Activated CD4-positive, alpha-beta T cell treated with anti-CD3 and anti-CD28 coated beads, Interleukin-2, amount 50 U/mL, for 48 hours (primary cell): ENCODE results near the gene BCL3.
A peak's percentile ranks its signal among the peaks of the same experiment; 100 is the strongest.

ENCODE experiments used
- DNase-seq, 2 experiments: peaks; one replicate each; pipeline ENCODE4 v3.0.0-alpha.2; 2020

Gene BCL3

DNA sequence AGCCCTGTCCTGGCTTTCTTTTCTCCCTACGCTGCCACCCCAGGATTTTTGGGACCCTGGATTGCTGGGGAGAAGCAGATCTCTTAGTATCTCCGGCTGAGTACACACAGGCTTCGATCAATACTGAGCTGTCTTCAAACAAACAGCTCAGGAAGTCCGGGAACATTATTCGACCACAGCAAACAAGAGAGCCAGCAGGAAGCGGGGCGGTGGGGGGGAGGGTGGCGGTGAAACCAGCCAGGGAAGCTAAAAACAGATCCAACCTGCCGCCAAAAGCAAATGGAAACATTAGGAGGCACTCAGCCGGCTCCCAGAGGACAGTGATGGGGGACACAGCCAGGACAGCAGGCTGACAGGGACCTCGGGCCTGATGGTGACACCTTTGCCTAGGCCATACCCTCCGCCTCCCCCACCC is 48.2 kb downstream of the BCL3 start:
- peak in 1 of 2 experiments; percentile 16 for DNase-seq

DNA sequence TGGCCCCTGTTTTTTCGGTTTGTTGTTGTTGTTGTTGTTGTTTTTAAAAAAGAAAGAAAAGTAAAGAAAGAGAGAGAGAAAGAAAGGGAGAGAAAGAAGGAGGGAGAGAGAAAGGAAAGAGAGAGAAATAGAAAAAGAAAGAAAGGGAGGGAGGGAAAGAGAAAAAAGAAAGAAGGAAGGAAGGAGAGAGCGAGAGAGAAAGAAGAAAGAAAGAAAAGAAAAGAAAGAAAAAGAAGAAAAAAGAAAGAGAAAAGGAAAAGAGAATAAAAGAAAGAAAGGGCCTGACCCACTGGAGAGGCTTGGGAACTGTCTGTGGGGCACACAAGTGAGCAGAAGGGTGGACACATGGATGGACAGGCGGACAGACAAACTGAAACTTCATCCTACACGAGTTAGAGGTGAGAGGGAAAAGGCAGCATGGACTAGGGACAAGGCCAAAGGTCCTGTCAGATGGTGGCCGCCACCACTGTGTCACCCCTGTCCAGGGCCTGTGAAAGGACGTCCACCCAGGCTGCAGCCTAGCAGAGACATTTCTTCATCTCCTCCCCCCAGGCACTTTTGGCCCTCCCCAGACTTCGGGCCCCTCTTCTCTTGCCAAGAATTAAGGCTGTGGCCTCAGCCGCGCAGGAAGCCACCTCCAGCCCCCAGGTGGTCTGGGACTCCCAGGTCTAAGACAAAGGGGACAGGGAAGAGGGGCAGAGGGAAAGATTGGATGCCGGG is 51.3 kb downstream of the BCL3 start:
- DNase-seq = no peak

DNA sequence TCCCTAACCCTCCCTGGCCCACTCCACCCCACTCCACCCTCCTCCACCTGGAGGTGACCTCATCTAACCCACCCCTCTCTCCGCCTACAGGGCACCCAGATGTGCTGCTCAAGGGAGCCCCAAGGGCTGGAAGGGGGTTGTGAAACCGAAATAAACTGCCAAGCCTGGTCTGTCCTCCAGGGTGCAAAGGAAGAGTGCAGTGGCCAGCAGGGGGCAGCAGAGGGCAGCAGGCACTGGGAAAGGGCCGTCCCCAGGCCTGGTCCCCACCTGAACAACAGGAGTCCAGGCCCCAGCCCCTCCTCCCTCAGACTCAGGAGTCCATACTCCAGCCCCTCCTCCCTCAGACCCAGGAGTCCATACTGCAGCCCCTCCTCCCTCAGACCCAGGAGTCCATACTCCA is 52.0 kb downstream of the BCL3 start:
- DNase-seq = peak; percentile 89 to 90

DNA sequence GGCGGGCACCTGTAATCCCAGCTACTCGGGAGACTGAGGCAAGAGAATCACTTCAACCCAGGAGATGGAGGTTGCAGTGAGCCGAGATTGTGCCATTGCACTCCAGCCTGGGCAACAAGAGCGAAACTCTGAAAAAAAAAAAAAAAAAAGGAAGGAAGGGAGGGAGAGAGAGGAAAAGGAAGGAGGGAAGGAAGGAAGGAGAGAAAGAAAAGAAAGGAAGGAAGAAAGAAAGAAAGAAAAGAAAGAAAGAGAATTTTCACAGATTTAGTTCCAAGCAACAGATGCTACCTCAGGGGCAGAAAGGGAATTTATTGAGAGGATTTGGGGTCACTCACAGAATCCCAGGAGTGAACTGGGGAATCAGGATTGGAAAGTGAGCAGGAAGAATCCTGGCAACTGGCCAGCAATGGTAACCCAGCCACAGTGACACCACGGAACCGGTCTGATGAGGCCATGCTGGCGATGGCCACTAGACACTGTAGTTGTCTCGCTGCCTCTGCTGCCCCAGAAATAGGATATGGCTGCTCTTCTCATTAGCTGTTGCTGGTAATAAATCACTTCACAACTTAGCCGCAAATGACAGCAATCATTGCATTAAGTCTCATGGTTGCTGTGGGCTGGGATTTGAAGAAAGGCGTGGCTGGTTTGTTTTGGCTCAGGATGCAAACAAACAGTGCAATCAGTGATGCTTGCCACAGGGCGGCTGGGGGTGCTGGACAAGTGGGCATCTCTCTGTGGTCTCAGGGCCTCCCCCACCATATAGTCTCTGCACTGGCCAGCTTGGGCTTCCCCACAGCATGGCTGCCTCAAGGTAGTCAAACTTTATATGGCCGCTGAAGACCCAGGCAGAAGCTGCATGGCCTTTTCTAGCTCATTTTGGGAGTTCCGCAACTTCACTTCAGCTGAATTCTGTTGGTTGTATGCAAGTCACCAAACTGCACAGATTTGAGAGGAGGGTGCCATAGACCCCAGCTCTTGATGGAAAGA is 55.2 kb downstream of the BCL3 start:
- no peak for DNase-seq

DNA sequence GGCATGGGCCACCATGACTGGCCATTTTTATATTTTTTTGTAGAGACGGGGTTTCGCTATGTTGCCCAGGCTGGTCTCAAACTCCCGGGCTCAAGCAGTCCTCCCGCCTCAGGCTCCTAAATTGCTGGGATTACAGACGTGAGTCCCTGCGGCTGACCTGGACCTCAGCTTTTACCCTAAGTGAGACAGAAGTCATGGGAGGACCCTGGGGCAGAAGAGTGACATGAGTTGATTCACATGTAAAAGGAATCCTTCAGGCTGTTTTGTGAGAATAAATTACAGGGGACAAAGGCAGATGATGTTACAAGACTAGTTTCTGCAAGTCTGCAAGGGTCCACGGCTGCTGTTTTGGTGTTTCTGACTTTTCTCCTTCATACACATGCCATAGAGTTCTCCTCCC is 57.8 kb downstream of the BCL3 start:
- no peak for DNase-seq

DNA sequence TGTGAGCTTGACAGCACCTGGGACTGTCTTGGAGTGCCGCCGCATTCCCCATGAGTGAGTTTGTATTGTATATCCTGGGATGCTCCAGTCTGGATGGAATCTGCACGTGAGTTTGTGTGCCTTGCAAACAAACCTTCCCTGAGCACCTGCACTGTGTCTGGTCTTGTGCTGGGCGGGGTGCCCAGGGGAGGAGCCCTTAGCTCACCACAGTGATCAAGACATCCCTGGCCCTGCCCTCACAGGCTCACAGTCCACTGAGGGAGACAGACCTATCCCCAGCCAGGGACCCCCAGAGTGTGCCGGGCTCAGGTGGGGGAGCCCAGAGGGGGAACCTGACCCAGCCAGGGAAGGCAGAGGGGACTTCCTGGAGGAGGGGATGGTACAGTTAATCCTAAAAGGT is 58.7 kb downstream of the BCL3 start:
- no peak for DNase-seq

DNA sequence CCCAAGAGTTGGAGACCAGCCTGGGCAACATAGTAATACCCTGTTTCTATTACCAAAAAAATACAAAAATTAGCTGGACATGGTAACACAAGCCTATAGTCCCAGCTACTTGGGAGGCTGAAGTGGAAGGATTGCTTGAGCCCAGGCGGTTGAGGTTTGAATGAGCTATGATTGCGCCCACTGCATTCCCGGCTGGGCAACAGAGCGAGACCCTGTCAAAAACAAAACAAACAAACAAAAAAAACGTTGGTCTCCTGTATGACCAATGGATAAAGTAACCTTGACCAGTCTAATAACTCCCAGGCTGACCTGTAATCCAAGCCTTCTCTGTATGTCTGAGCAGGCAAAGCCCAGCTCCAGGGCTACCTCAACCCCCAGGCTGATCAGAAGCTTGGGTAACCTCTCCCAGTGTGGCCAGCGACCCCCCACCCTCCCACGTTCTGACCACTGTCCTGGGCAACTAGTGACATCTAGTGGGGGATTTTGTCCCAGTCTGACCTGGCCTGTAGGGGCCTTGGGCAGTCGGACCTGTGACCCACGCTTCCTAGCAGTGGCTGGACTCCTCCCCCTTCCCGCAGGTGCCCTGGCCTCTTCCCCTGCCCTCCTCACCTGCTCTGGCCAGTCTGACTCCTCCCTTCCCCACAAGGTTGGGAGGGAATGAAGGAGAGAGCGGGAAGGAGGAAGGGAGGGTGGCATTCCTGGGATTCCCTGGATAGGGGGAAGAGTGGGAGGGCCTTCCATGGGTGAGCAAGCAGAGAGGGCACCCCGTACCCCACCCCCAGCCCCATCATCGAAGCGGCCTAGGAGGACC is 59.3 kb downstream of the BCL3 start:
- no peak for DNase-seq

DNA sequence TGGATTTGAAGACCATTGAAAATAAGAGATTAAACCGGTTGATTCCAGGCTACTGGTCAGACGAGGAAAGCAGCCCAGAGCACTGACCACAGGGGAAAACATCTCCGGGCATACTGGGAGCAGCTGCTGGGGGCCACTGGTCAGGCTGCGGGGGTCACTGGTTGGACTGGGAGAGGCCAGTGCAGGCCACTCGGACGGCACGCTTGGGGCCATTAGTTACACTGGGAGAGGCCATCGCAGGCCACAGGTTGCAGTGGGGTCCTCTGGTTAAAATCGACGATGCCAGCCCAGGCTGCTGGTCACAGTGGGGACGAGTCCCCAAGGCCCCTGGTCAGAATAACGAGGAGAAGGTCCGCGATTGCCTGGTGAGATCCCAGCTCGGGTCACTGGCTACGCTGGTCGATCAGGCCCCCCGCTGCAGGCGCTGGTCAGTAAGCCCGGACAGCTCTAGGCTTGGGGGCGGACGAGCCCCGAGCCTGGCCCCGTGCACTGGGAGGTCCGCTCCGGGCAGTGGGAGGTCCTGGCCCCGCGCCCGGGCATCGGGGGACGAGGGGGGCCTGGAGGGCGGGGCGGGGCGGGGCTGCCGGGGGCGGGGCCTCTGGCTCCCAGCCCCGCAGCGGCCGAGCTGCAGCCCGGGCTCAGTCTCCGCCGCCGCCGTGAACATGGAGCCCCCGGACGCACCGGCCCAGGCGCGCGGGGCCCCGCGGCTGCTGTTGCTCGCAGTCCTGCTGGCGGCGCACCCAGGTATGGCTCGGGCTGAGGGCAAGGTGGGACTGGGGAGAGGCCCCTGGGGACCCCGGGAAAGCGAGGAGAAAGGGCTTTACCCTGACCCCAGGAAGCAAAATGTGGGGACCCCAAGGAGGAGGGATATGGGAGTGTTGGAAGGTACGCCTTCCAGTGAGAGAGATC is 60.2 kb downstream of the BCL3 start, which contains the start of gene BCAM:
BCAM (plus strand) TSS at position 641 of the 909 bp plus-strand sequence; CDS start at position 663, 22 bp downstream.
- DNase-seq = no peak
